Fibroblast of skin of right biceps (primary cell): ENCODE measurements around the gene POLD2.
"Not testable (repeated sequence)": the region's sequence is repeated elsewhere in the genome, so short reads cannot be mapped to it uniquely, and the experiment has no call there.

Experiments
- DNase-seq: peaks from one replicate; pipeline ENCODE4 v3.0.0-alpha.2; 2013

The POLD2 gene

GRCh38 chr7:44134943-44135628, 11.7 kb upstream of the POLD2 start:
- no peak for DNase-seq

GRCh38 chr7:44133295-44133694, 9.9 kb upstream of the POLD2 start:
- DNase-seq, result no peak

- DNase-seq, result no peak
Observed at GRCh38 chr7:44132039-44132438, 8.7 kb upstream of the POLD2 start.

- DNase-seq, result no peak
Observed at GRCh38 chr7:44131173-44132029, 8.1 kb upstream of the POLD2 start.

GRCh38 chr7:44128721-44129582, 5.6 kb upstream of the POLD2 start:
- DNase-seq, result no peak

GRCh38 chr7:44127161-44127560, 3.8 kb upstream of the POLD2 start:
- DNase-seq, result no peak

- not testable (repeated sequence) for DNase-seq
Observed at GRCh38 chr7:44126574-44126973, 3.2 kb upstream of the POLD2 start.

GRCh38 chr7:44124822-44125202, 1.5 kb upstream of the POLD2 start:
- no peak for DNase-seq

- no peak for DNase-seq
Observed at GRCh38 chr7:44122529-44122928, 819 bp downstream of the POLD2 start.

- no peak for DNase-seq
Observed at GRCh38 chr7:44121761-44122420, 1.5 kb downstream of the POLD2 start.

GRCh38 chr7:44120395-44120794, 3.0 kb downstream of the POLD2 start:
- no peak for DNase-seq

GRCh38 chr7:44119829-44120380, 3.4 kb downstream of the POLD2 start:
- no peak for DNase-seq

GRCh38 chr7:44117801-44118429, 5.4 kb downstream of the POLD2 start:
- DNase-seq, result no peak

GRCh38 chr7:44116789-44117666, 6.3 kb downstream of the POLD2 start:
- no peak for DNase-seq

- no peak for DNase-seq
Observed at GRCh38 chr7:44116087-44116788, 7.1 kb downstream of the POLD2 start.

GRCh38 chr7:44114586-44115310, 8.6 kb downstream of the POLD2 start:
- no peak for DNase-seq

- no peak for DNase-seq
Observed at GRCh38 chr7:44113764-44114354, 9.5 kb downstream of the POLD2 start.

GRCh38 chr7:44112997-44113763, 10.2 kb downstream of the POLD2 start:
- no peak for DNase-seq
